ENCODE data around the gene SOAT2. TPM values are rescaled to one million over a fixed set of nuclear protein-coding genes. Genes with fewer than 3 reads are reported as not detected.

The SOAT2 gene
- total and polyA plus RNA-seq, 2 donors (not counting 3 experiments of a cell fraction or from before 2014, with no cell fraction given) = not detected

- H3K9ac ChIP-seq (replicated peaks; ENCODE audit: extremely low read depth, insufficient read depth, low read length) = peak overlapping the region; percentile 8
- H3K9me3 ChIP-seq (replicated peaks; ENCODE audit: control insufficient read depth, insufficient read depth, low read length) = no peaks in the 10 kb centered on the region
- peak; percentile 60 for FAIRE-seq
- peaks cover 27% of the 10 kb centered on the region for H3K4me1 ChIP-seq (ENCODE audit: control insufficient read depth, extremely low read depth, insufficient read depth, low read length)
- CTCF ChIA-PET = interaction anchor here (0.6 to 10.8 kb wide), 6 partner anchors 10 to 100 kb away, joined by 3 to 463 read pairs (median 4); partner anchors contain the start of gene SPRYD3
- intact Hi-C loops (cut with micrococcal nuclease) = loop anchor here (5.0 kb wide), 1 partner anchor 45 kb away; the partner anchor contains the start of gene TNS2
- dilution Hi-C loops (cut with MboI; ENCODE audit: extremely low pct_ligation_motif_present, low sequenced_read_pairs) = no loop called here
- H3K79me2 ChIP-seq (ENCODE audit: control insufficient read depth, insufficient read depth, low read length) = no peaks in the 10 kb centered on the region
- POLR2A ChIA-PET = interaction anchor here (0.6 to 1.9 kb wide), 2 partner anchors 18 to 46 kb away, joined by 4 to 10 read pairs; partner anchors contain the start of gene SPRYD3
- TF ChIP-seq FOS (IDR thresholded peaks at IDR 0.05; ENCODE audit: borderline replicate concordance, insufficient read depth, low read length) = no peak
- TF ChIP-seq POLR2AphosphoS5 (IDR thresholded peaks at IDR 0.05; ENCODE audit: insufficient read depth, low read depth, low read length) = no peak
- TF ChIP-seq POLR2A (IDR thresholded peaks at IDR 0.05; ENCODE audit: low read depth, low read length) = no peak
- TF ChIP-seq EZH2 (IDR thresholded peaks at IDR 0.05; ENCODE audit: borderline replicate concordance, low read depth, low read length, severe bottlenecking) = no peak
- TF ChIP-seq MYC (IDR thresholded peaks at IDR 0.05; ENCODE audit: low read depth, low read length) = no peak
- TF ChIP-seq GATA2 (IDR thresholded peaks at IDR 0.05; ENCODE audit: insufficient read depth, insufficient read length, low read depth, low read length) = no peak
- TF ChIP-seq CTCF (IDR thresholded peaks at IDR 0.05; ENCODE audit: extremely low read depth in 1 of 2, insufficient read depth in 1 of 2, low read depth in 1 of 2, low read length in 2 of 2) = no peak
- TF ChIP-seq JUN (IDR thresholded peaks at IDR 0.05; ENCODE audit: borderline replicate concordance, insufficient read depth, insufficient read length, low read depth) = no peak
- no peak for TF ChIP-seq MAX (IDR thresholded peaks at IDR 0.05; ENCODE audit: insufficient read depth, insufficient read length)
- H3K4me3 ChIP-seq (replicated peaks in 1 of 3; ENCODE audit: insufficient read depth in 1 of 3, low read depth in 1 of 3, low read length in 3 of 3) = peak overlapping the region; percentile 43 to 50 (median 48)
- H3K9me1 ChIP-seq (replicated peaks; ENCODE audit: control insufficient read depth, extremely low read depth, insufficient read depth, low read length) = no peaks in the 10 kb centered on the region
- no peaks in the 10 kb centered on the region for H3K27me3 ChIP-seq (ENCODE audit: control insufficient read depth in 2 of 2, insufficient read depth in 2 of 2, low read length in 2 of 2)
- peak; percentile 11 for DNase-seq (ENCODE audit: low read depth, low spot score)
- no peaks in the 10 kb centered on the region for H4K20me1 ChIP-seq (replicated peaks; ENCODE audit: control insufficient read depth, extremely low read depth, insufficient read depth, low read length)
- H3K36me3 ChIP-seq (ENCODE audit: control insufficient read depth in 2 of 2, extremely low read depth in 1 of 2, insufficient read depth in 2 of 2, low read length in 2 of 2) = no peaks in the 10 kb centered on the region
- H3K4me2 ChIP-seq (ENCODE audit: insufficient read depth, low read length) = peak overlapping the region; percentile 56
- no peak overlapping the region for H3K27ac ChIP-seq (ENCODE audit: insufficient read depth, low read depth, low read length)
- no TSS peak for BruUV-seq (replicated peaks)
- H2AFZ ChIP-seq (ENCODE audit: low read depth, low read length) = peak overlapping the region; percentile 99
Observed at GRCh38 chr12:53097207-53097563, 6.1 kb upstream of the SOAT2 start.

Measured in endothelial cell of umbilical vein (primary cell).